ENCODE results near the gene SULT1A2.

DNA sequence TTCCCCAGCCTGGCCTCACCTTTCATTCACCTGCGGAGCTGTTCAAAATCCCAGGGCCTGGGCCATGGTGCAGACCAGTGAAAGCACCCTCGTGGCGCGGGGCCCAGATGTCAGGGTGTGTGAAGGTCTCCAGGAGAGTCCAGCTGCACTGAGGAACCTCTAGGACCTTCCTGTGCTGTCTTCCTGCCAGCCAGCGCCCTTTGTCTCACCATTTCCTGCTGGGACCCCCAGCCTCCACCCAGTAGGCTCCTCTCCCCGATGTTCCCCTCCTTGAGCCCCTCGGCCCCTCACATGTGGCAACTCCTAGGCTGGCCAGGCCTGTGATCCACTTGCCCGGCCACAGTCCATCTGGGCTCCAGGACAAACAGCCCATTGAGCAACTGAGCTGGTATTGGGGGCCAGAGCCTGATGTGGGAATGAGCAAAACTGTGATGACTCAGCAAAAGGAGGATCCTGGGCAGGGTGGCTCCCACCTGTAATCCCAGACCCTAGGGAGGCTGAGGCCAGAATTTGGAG lies 677 bp downstream of the SULT1A2 start:
- TF ChIP-seq, protein P1, sequence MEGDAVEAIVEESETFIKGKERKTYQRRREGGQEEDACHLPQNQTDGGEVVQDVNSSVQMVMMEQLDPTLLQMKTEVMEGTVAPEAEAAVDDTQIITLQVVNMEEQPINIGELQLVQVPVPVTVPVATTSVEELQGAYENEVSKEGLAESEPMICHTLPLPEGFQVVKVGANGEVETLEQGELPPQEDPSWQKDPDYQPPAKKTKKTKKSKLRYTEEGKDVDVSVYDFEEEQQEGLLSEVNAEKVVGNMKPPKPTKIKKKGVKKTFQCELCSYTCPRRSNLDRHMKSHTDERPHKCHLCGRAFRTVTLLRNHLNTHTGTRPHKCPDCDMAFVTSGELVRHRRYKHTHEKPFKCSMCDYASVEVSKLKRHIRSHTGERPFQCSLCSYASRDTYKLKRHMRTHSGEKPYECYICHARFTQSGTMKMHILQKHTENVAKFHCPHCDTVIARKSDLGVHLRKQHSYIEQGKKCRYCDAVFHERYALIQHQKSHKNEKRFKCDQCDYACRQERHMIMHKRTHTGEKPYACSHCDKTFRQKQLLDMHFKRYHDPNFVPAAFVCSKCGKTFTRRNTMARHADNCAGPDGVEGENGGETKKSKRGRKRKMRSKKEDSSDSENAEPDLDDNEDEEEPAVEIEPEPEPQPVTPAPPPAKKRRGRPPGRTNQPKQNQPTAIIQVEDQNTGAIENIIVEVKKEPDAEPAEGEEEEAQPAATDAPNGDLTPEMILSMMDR (conservative IDR thresholded peaks at IDR 0.05; ENCODE audit: low read length), result no peak
- TF ChIP-seq EZH2phosphoT487 (IDR thresholded peaks at IDR 0.05; ENCODE audit: borderline replicate concordance), result no peak

Data from Loucy (cell line).